ENCODE data around the gene HSPA4L. TPM values are rescaled to one million over a fixed set of nuclear protein-coding genes. Genes with fewer than 3 reads are reported as not detected.

Gene HSPA4L
- total RNA-seq, 6 experiments from 2014 or later, result 1.8 to 14.9 (median 13.0) TPM

DNA sequence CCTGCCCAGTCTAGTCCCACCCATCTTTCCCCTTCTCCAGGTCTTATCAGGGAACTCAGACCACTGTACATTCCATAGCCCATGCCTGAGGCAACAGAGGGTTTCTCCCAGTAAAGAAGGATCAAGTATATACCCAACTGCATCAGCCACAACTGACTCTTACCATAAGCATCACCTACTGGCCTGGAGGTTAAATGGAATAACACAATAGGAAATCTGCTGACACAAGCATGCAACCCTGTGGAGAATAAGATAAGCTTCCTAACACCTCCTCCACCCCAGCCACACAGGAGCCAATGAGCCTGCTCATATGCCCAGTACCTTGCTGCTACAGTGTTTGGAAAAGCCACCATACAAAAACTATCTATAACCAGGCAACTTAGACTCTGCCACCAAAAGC lies 63.9 kb downstream of the HSPA4L start:
- intact Hi-C loops (cut with DNase I), result no loop called here
- H3K27ac ChIP-seq, result no peak overlapping the region
- no peaks in the 10 kb centered on the region for H3K4me1 ChIP-seq
- no peak overlapping the region for H3K4me3 ChIP-seq
- DNase-seq (no peak), ATAC-seq (no peak)
- H3K9me3 ChIP-seq, result no peaks in the 10 kb centered on the region
- H3K36me3 ChIP-seq, result no peaks in the 10 kb centered on the region
- TF ChIP-seq CTCF (IDR thresholded peaks at IDR 0.05), result no peak
- no peak for TF ChIP-seq POLR2A (IDR thresholded peaks at IDR 0.05)
- no peaks in the 10 kb centered on the region for H3K27me3 ChIP-seq

DNA sequence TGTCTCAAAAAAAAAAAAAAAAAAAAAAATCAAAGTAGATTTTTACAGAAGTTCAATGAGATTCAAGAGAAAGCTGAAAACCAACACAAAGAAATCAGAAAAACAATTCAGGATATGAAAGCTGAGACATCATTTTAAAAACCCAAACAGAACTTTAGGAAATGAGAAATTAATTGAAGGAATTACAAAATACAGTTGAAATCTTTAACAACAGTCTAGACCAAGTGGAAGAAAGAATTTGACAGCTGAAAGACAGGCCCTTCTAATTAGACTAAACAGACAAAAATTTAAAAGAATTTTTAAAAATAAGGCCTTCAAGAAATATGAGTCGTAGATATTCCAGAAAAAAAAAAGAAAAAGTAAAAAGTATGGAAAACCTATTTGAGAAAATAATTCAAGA lies 64.6 kb downstream of the HSPA4L start:
- DNase-seq (no peak), ATAC-seq (no peak)
- Histone ChIP-seq H3K27me3 (no peaks in the 10 kb centered on the region), H3K36me3 (no peaks in the 10 kb centered on the region), H3K27ac (no peak overlapping the region), H3K4me1 (no peaks in the 10 kb centered on the region), H3K4me3 (no peak overlapping the region), H3K9me3 (no peaks in the 10 kb centered on the region)
- intact Hi-C loops (cut with DNase I), result no loop called here
- TF ChIP-seq POLR2A (IDR thresholded peaks at IDR 0.05) (no peak), CTCF (IDR thresholded peaks at IDR 0.05) (no peak)
- 100% methylated on average over 1 of the region's 1 CpG for WGBS (ENCODE audit: insufficient coverage, low coverage, low lambda C conversion rate, missing lambda C conversion rate)

DNA sequence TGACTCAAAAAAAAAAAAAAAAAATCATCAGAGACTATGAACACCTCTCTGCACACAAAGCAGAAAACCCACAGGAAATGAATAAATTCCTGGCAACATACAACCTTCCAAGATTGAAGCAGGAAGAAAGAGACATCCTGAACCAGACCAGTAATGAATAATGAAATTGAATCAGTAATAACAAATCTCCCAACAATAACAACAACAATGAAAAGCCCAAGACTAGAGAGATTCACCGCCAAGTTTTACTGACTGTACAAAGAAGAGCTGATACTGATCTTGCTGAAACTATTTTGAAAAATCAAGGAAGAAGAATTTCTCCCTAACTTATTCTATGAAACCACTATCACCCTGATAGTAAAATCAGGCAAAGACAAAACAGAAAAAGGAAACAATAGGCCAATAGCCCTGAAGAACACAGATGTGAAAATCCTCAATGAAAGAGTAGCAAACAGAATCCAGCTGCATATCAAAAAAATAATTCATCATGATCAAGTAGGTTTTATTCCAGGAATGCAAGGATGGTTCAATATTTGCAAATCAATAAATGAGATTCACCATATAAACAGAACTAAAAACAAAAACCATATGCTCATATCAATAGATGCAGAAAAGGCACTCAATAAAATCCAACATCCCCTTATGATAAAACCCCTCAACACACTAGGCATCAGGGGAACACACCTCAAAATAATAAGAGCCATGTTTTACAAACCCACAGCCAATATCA lies 67.5 kb downstream of the HSPA4L start:
- H3K9me3 ChIP-seq, result no peaks in the 10 kb centered on the region
- DNase-seq, result no peak
- intact Hi-C loops (cut with DNase I), result no loop called here
- TF ChIP-seq POLR2A (IDR thresholded peaks at IDR 0.05) (no peak), CTCF (IDR thresholded peaks at IDR 0.05) (no peak)
- no peaks in the 10 kb centered on the region for H3K4me1 ChIP-seq
- H3K4me3 ChIP-seq, result no peak overlapping the region
- no peaks in the 10 kb centered on the region for H3K27me3 ChIP-seq
- no peak for ATAC-seq
- no peak overlapping the region for H3K27ac ChIP-seq
- H3K36me3 ChIP-seq, result no peaks in the 10 kb centered on the region
- 77% methylated on average over 1 of the region's 1 CpG for WGBS (ENCODE audit: insufficient coverage, low coverage, low lambda C conversion rate, missing lambda C conversion rate)

GRCh38 chr4:127852661-127853060 lies 70.5 kb downstream of the HSPA4L start:
- Histone ChIP-seq H3K4me1 (no peaks in the 10 kb centered on the region), H3K4me3 (no peak overlapping the region), H3K27ac (no peak overlapping the region), H3K36me3 (no peaks in the 10 kb centered on the region), H3K27me3 (no peaks in the 10 kb centered on the region), H3K9me3 (no peaks in the 10 kb centered on the region)
- WGBS (ENCODE audit: insufficient coverage, low coverage, low lambda C conversion rate, missing lambda C conversion rate), result 20% methylated on average over 1 of the region's 1 CpG
- intact Hi-C loops (cut with DNase I), result no loop called here
- ATAC-seq (no peak), DNase-seq (no peak)
- TF ChIP-seq CTCF (IDR thresholded peaks at IDR 0.05), result no peak
- TF ChIP-seq POLR2A (IDR thresholded peaks at IDR 0.05), result no peak

Measured in right lobe of liver (tissue), 6 donors.